H9 (cell line): ENCODE data around the gene IGDCC3. TPM values are rescaled to one million over a fixed set of nuclear protein-coding genes. Genes with fewer than 3 reads are reported as not detected.

Experiments used
- DNase-seq: peaks from one replicate; pipeline ENCODE4 v3.0.0-alpha.2; 2017
- H2AFZ ChIP-seq: one replicate; pipeline ENCODE4 v1.6.1; 2013; ENCODE audit warnings: mild to moderate bottlenecking, low read length, control low read depth, moderate library complexity
- H2AK5ac ChIP-seq: 2 replicates; pipeline ENCODE4 v1.6.1; 2013; ENCODE audit warnings: low read length, control low read depth, mixed read lengths; ENCODE audit not compliant: insufficient read length
- H2BK120ac ChIP-seq: one replicate; pipeline ENCODE4 v1.6.1; 2013; ENCODE audit warnings: low read depth, mild to moderate bottlenecking, low read length, control low read depth, inconsistent platforms; ENCODE audit not compliant: poor library complexity, severe bottlenecking
- H2BK12ac ChIP-seq: 2 replicates; pipeline ENCODE4 v1.6.1; 2013; ENCODE audit warnings: low read length, control low read depth, mixed read lengths, low read depth; ENCODE audit not compliant: insufficient read length
- H2BK15ac ChIP-seq: 2 replicates; pipeline ENCODE4 v1.6.1; 2013; ENCODE audit warnings: low read depth, low read length, control low read depth
- H2BK20ac ChIP-seq: one replicate; pipeline ENCODE4 v1.6.1; 2013; ENCODE audit warnings: low read depth, mild to moderate bottlenecking, low read length, control low read depth, inconsistent platforms; ENCODE audit not compliant: poor library complexity, severe bottlenecking
- H2BK5ac ChIP-seq: 2 replicates; pipeline ENCODE4 v1.6.1; 2013; ENCODE audit warnings: low read length, control low read depth, mixed read lengths; ENCODE audit not compliant: insufficient read length
- H3K14ac ChIP-seq: 2 replicates; pipeline ENCODE4 v1.6.1; 2013; ENCODE audit warnings: low read length, control low read depth; ENCODE audit not compliant: insufficient read depth
- H3K18ac ChIP-seq: 2 replicates; pipeline ENCODE4 v1.6.1; 2013; ENCODE audit warnings: low read depth, mild to moderate bottlenecking, mixed read lengths, low read length, control low read depth; ENCODE audit not compliant: insufficient read length
- H3K23ac ChIP-seq: 2 replicates; pipeline ENCODE4 v1.6.1; 2013; ENCODE audit warnings: low read length, control low read depth, mixed read lengths, low read depth; ENCODE audit not compliant: insufficient read length
- H3K23me2 ChIP-seq: 2 replicates; pipeline ENCODE4 v1.6.1; 2013; ENCODE audit warnings: low read depth, mild to moderate bottlenecking, mixed read lengths, low read length, control low read depth; ENCODE audit not compliant: insufficient read length, poor library complexity, severe bottlenecking
- H3K27ac ChIP-seq: 2 replicates; pipeline ENCODE4 v1.5.1; 2013; ENCODE audit warnings: low read length, control low read depth, mixed read lengths, low read depth; ENCODE audit not compliant: insufficient read length
- H3K27me3 ChIP-seq: 2 replicates; pipeline ENCODE4 v1.6.1; 2013; ENCODE audit warnings: low read length, control low read depth, inconsistent platforms; ENCODE audit not compliant: insufficient read depth
- H3K4ac ChIP-seq: 2 replicates; pipeline ENCODE4 v1.6.1; 2013; ENCODE audit warnings: low read depth, mild to moderate bottlenecking, control low read depth, inconsistent platforms, low read length, moderate library complexity
- H3K4me1 ChIP-seq: 2 replicates; pipeline ENCODE4 v1.6.1; 2013; ENCODE audit warnings: low read length, control low read depth, inconsistent platforms; ENCODE audit not compliant: insufficient read depth
- H3K4me2 ChIP-seq: 2 replicates; pipeline ENCODE4 v1.6.1; 2013; ENCODE audit warnings: low read length, control low read depth, mixed read lengths; ENCODE audit not compliant: insufficient read length, insufficient read depth
- H3K56ac ChIP-seq: 2 replicates; pipeline ENCODE4 v1.6.1; 2013; ENCODE audit warnings: low read depth, mild to moderate bottlenecking, mixed read lengths, low read length, control low read depth; ENCODE audit not compliant: insufficient read length
- H3K79me1 ChIP-seq: 2 replicates; pipeline ENCODE4 v1.6.1; 2013; ENCODE audit warnings: low read depth, mild to moderate bottlenecking, moderate library complexity, low read length, control low read depth, inconsistent platforms; ENCODE audit not compliant: insufficient read depth, poor library complexity, severe bottlenecking
- H3K79me2 ChIP-seq: 2 replicates; pipeline ENCODE4 v1.6.1; 2013; ENCODE audit warnings: low read length, control low read depth, inconsistent platforms; ENCODE audit not compliant: insufficient read depth
- H3K9ac ChIP-seq: 2 replicates; pipeline ENCODE4 v1.6.1; 2013; ENCODE audit warnings: low read length, control low read depth, mixed read lengths; ENCODE audit not compliant: insufficient read length; ENCODE audit errors: extremely low read depth
- H3K9me3 ChIP-seq: one replicate; pipeline ENCODE4 v1.6.1; 2013; ENCODE audit warnings: low read depth, low read length, inconsistent platforms; ENCODE audit not compliant: control insufficient read depth
- H3T11ph ChIP-seq: one replicate; pipeline ENCODE4 v1.6.1; 2013; ENCODE audit warnings: mild to moderate bottlenecking, low read length, control low read depth, inconsistent platforms
- H4K20me1 ChIP-seq: one replicate; pipeline ENCODE4 v1.6.1; 2013; ENCODE audit not compliant: control insufficient read depth, insufficient read length, insufficient read depth
- H4K5ac ChIP-seq: 2 replicates; pipeline ENCODE4 v1.6.1; 2013; ENCODE audit warnings: low read depth, mild to moderate bottlenecking, mixed read lengths, low read length, control low read depth; ENCODE audit not compliant: insufficient read length
- H4K8ac ChIP-seq: replicated peaks from 2 replicates; pipeline ENCODE4 v1.6.1; 2013; ENCODE audit warnings: low read length, control low read depth, mixed read lengths, low read depth; ENCODE audit not compliant: insufficient read length
- H4K91ac ChIP-seq: 2 replicates; pipeline ENCODE4 v1.6.1; 2013; ENCODE audit warnings: low read depth, mild to moderate bottlenecking, moderate library complexity, mixed read lengths, low read length, control low read depth; ENCODE audit not compliant: insufficient read length
- H3K27ac Mint-ChIP-seq, 3 experiments: 2 replicates in 2 of 3; 3 replicates in 1 of 3; pipeline ENCODE4 v1.8.0; 2020 to 2021; ENCODE audit warnings: mixed read lengths in 3 of 3, mild to moderate bottlenecking in 1 of 3, moderate library complexity in 1 of 3
- H3K27me3 Mint-ChIP-seq: 2 replicates; pipeline ENCODE4 v1.8.0; 2021; ENCODE audit warnings: low read depth, mild to moderate bottlenecking, moderate library complexity, mixed read lengths
- H3K36me3 Mint-ChIP-seq, 3 experiments: 2 replicates in 2 of 3; 3 replicates in 1 of 3; pipeline ENCODE4 v1.8.0; 2020 to 2021; ENCODE audit warnings: low read depth in 3 of 3, mixed read lengths in 3 of 3; ENCODE audit not compliant: insufficient read depth in 1 of 3
- H3K4me1 Mint-ChIP-seq, 2 experiments: 2 replicates each; pipeline ENCODE4 v1.8.0; 2020; ENCODE audit warnings: mixed read lengths in 2 of 2
- H3K4me3 Mint-ChIP-seq, 2 experiments: 2 replicates in 1 of 2; 3 replicates in 1 of 2; pipeline ENCODE4 v1.8.0; 2020 to 2021; ENCODE audit warnings: mild to moderate bottlenecking in 2 of 2, mixed read lengths in 2 of 2, moderate library complexity in 1 of 2
- H3K9me3 Mint-ChIP-seq, 2 experiments: 2 replicates in 1 of 2; 3 replicates in 1 of 2; pipeline ENCODE4 v1.8.0; 2020; ENCODE audit warnings: mild to moderate bottlenecking in 2 of 2, mixed read lengths in 2 of 2, moderate library complexity in 1 of 2
- WGBS: extraction: QIAGEN DNeasy Blood & Tissue Kit; methylation state at CpG from one replicate; pipeline ENCODE4 v1.1.7; 2013; ENCODE audit warnings: missing lambda C conversion rate, low lambda C conversion rate, mixed read lengths; ENCODE audit not compliant: insufficient read length; ENCODE audit errors: extremely low coverage; 5-methylcytosine and 5-hydroxymethylcytosine counted together
- total RNA-seq: library from RNA; stranded (reverse); gene quantifications from 2 replicates; pipeline ENCODE4 v1.2.1, GENCODE V29; 2021
- TF ChIP-seq, protein P1 (sequence below): fragments of 200-600 bp; sonication (generic); conservative IDR thresholded peaks from 3 replicates; pipeline ENCODE4 v1.8.0; 2021; ENCODE audit warnings: antibody characterized with exemption, mild to moderate bottlenecking

The IGDCC3 gene
- total RNA-seq, 1 experiment from 2014 or later: 18.9 TPM

DNA sequence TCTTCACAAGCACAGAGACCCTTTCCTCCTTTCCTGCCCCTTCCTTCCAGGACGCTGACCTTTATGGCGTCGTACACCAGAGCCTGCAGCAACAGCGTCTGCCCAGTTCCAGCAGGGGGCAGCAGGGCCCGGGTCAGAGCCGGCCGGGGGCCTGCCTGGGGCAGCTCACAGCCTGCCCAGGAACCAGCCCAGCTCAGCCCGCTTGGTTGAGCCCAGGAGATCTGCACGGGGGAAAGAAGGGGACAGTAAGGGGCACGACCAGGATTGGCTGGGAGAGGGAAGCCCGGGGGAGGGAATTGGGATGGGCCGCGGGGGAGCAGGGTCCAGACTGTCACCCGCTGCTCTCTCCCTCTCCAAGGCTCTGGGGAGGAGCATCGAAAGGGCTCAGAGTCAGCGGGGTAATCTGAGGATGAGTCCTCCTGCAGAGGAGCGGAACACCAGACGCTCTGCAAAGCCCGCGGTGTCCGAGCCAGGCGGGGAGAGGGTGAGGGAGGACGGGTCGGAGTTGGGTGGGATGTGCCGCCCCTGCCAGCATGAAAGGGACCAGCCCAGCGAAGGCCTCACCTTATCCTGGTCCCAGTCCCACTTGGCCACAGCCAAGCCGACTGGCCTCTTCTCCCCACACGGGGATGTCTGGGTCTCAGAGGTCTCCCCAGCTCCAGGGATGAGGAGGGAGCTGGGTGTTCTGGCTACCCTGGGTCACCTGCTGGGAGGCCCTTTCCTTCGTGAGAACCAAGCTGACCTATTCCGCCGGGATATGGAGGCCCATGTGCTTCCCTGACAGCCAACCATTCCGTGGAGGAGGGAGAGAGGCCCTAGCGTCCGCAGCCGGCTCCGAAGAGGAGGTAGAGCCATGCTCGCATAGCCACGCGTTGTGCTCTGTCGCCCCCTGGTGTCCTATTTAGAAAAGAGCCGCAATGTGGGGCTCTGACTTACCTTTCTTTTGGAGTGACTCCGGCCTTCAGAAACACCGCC, 7.4 kb upstream of the IGDCC3 start:
- H2BK5ac ChIP-seq: no peak overlapping the region
- H2AFZ ChIP-seq: no peak overlapping the region
- H3K79me2 ChIP-seq: no peaks in the 10 kb centered on the region
- H3K14ac ChIP-seq: no peak overlapping the region
- H3T11ph ChIP-seq: no peak overlapping the region
- Mint-ChIP-seq H3K27me3 (peaks cover 7% of the 10 kb centered on the region), H3K4me1 (peaks cover 11 to 32% of the 10 kb centered on the region in 2 experiments), H3K27ac (0 out of 7 replicates have a peak overlapping the region, but pooled peaks of 1 of the 3 experiments have one; percentile 35), H3K9me3 (no peaks in the 10 kb centered on the region), H3K36me3 (peaks cover 10 to 56% (median 38%) of the 10 kb centered on the region in 3 experiments; a peak in 6 of 7 replicates), H3K4me3 (peak overlapping the region; percentile 46 to 58; a peak in 4 of 5 replicates)
- no peak overlapping the region for H2BK12ac ChIP-seq
- no peak overlapping the region for H3K56ac ChIP-seq
- no peak overlapping the region for H2AK5ac ChIP-seq
- no CpG with 5 or more reads among the region's 43 CpGs for WGBS
- H3K9ac ChIP-seq: no peak overlapping the region
- H4K5ac ChIP-seq: no peak overlapping the region
- no peak overlapping the region for H3K4ac ChIP-seq
- no peaks in the 10 kb centered on the region for H3K9me3 ChIP-seq
- H3K18ac ChIP-seq: no peak overlapping the region
- no peak overlapping the region for H2BK20ac ChIP-seq
- no peak overlapping the region for H4K91ac ChIP-seq
- H3K27me3 ChIP-seq: no peaks in the 10 kb centered on the region; the same call in 1 of the 2 replicates
- peak; percentile 93 for DNase-seq
- 0 out of 2 replicates have a peak, but pooled peaks cover 3% of the 10 kb centered on the region for H3K4me1 ChIP-seq
- H4K8ac ChIP-seq: no peak overlapping the region
- peaks cover 6% of the 10 kb centered on the region for H3K23me2 ChIP-seq
- H3K79me1 ChIP-seq: no peaks in the 10 kb centered on the region
- no peak overlapping the region for H2BK15ac ChIP-seq
- no peak overlapping the region for H3K23ac ChIP-seq
- H3K27ac ChIP-seq: no peak overlapping the region
- H3K4me2 ChIP-seq: peak overlapping the region; percentile 20
- TF ChIP-seq, protein P1, sequence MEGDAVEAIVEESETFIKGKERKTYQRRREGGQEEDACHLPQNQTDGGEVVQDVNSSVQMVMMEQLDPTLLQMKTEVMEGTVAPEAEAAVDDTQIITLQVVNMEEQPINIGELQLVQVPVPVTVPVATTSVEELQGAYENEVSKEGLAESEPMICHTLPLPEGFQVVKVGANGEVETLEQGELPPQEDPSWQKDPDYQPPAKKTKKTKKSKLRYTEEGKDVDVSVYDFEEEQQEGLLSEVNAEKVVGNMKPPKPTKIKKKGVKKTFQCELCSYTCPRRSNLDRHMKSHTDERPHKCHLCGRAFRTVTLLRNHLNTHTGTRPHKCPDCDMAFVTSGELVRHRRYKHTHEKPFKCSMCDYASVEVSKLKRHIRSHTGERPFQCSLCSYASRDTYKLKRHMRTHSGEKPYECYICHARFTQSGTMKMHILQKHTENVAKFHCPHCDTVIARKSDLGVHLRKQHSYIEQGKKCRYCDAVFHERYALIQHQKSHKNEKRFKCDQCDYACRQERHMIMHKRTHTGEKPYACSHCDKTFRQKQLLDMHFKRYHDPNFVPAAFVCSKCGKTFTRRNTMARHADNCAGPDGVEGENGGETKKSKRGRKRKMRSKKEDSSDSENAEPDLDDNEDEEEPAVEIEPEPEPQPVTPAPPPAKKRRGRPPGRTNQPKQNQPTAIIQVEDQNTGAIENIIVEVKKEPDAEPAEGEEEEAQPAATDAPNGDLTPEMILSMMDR: peak; percentile 89
- H2BK120ac ChIP-seq: no peak overlapping the region
- no peaks in the 10 kb centered on the region for H4K20me1 ChIP-seq
